Femur (tissue), 1 donor: ENCODE results near the gene NRGN.

Source experiments
- DNase-seq: peaks from one replicate; pipeline ENCODE4 v3.0.0-alpha.2; 2017

Gene NRGN

DNA sequence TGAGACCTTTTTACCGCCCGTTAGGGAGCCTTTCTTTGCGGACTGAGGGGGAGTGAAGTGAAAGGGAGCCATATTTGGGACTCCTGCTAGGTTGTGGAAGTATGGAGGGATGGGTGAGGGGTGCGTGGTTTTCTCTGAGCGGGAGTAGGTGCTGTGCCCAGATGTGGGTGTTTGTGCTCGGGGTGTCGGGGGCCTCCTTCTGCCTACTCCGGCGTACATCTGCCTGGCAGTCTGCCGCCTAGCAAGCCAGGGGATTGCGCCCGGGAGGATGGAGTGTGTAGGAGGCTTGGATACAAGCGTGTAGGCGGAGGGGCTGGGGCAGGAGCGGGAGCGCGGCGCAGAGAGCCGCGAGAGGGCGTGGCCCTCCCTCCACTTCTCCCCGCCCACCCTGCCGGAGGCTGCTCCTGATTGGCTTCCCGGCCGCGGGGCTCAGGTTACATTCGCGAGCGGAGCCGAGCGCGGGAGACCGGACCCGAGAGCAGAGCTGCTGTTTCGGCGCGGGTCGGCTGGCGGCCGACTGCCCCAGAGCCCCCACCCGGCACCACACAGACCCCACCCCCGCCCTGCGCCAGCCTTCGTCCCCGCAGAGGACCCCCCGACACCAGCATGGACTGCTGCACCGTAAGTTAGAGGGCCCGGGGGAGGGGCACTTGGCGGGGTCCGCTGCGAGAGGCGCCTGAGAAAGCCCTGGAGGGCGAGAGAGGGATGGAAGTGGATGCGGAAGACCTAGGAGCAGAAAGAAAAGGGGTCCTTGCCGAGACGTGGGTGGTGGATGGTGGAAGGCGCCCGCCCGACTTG, at the start of gene NRGN:
Gene NRGN, plus strand, starts transcription at position 464 of the 798 bp plus-strand sequence. Its CDS starts 143 bp downstream, at position 607.
- peak; percentile 95 for DNase-seq

DNA sequence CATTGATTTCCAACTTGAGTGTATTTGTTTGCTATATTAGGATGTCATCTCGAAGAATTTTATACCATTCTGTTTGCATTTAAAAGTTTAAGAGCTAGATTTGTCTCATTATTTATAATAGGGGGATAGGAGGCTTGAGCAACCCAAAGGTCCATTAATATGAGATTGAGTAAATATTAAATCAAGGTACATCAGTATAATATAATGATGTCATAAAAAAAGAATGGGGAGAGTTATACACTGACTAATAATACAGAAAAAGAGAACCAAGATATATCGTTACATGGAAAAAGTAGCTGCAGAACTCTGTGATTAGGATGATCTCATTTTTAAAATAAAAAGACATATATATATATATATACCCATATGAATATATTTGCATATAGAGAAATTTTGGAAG, 46.6 kb upstream of the NRGN start:
- DNase-seq: no peak

DNA sequence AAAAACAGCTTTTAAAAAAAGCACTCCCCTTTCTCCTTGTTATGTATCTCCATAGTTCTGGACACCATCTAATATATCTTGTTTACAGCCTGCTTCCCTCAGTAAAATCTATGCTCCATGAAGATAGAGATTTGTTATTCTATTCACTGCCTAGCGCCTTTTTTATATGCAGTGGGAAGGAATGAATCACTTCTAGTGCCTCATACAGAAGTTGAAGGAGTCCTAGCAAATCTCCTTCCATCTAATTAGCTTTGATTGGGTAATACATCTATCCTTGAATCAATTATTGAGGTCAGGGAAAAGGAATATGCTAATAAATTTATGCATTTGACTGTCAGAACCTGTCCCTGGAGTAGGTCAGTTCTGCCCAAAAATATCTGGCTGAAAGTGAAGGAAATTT, 40.2 kb upstream of the NRGN start:
- DNase-seq: no peak

DNA sequence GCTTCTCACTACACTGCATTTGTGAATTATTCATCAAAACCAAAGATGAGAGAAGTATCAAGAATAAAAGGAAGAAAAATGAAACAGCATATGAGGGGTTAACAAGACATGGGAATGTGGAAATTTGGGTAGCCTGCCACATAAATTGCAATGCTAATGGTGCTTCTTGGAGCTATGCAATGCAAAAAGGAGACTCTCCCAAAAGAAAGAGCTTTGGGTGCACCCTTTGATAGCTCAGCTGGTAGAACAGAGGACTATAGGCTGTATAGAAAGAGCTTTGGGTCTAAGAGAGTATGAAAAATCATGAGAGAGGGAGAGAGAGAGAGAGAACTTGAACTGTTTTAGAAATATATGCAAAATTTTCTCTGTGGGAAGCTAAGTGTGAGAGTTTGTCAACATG, 39.7 kb upstream of the NRGN start:
- no peak for DNase-seq

DNA sequence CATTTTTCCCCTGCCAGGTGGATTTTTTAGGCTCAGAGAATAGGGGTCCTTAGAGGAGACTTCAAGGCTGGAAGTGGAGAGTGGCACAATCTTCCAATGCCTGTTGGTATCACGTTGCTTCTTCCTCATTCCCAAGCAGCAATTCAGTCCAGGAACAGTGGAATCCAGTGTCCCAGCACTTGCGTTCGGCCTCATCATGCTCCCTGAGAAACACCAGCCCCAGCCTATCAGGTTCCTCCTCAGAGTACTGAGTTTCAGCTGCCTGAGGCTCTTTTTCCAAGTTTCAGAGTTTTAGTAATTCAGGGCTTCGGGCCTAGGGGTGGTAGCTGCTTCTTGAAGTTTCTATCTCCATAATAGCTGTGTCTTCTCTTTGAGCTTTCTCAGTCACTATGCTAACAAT, 31.9 kb upstream of the NRGN start:
- no peak for DNase-seq

DNA sequence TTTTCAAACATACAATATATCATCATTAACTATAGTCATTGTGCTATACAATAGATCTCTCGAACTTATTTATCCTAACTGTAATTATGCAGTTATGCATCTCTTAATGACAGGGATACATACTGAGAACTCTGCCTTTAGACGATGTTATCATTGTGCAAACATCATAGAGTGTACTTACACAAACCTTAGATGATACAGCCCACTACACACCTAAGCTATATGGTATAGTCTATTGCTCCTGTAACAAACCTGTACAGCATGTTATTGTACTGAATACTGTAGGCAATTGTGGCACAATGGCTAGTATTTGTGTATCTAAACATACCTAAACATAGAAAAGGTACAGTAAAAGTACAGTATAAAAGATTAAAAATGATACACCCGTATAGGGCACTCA, 27.4 kb upstream of the NRGN start:
- no peak for DNase-seq

DNA sequence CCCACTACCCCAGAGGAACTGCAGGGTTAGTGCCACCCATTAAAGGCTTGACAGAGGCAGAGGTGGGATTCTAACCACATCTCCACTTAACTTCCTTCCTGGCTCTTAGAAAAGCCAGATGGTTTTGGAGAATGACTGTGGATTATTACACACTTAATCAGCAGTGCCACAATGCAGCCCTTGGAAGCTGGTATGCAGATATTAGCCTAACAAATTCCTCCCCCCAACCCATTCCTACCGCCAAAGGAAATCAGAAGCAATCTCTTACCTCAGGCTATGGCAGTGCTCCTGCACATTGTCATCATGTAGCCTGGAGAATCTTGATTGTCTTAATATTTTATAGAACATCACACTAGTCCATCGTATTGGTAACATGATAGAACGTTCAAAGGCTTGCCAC, 23.2 kb upstream of the NRGN start:
- DNase-seq: no peak

DNA sequence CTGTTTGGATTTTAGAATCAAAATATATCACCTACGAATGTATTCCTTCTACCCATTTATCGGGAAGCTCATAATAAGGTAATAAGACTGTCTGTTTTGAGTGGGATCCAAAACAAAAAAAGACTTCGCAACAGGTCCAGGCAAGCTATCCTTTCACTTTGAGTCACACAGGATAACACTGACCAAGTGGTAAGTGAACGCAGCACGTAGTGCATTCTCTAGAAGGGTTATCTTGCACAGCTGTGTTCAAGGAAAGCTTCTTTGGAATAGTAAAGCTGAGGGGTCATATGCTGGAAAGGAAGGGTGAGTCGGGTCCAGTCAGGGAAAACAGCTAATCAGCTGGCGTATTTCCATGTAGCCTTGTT, 22.3 kb upstream of the NRGN start:
- DNase-seq: no peak

DNA sequence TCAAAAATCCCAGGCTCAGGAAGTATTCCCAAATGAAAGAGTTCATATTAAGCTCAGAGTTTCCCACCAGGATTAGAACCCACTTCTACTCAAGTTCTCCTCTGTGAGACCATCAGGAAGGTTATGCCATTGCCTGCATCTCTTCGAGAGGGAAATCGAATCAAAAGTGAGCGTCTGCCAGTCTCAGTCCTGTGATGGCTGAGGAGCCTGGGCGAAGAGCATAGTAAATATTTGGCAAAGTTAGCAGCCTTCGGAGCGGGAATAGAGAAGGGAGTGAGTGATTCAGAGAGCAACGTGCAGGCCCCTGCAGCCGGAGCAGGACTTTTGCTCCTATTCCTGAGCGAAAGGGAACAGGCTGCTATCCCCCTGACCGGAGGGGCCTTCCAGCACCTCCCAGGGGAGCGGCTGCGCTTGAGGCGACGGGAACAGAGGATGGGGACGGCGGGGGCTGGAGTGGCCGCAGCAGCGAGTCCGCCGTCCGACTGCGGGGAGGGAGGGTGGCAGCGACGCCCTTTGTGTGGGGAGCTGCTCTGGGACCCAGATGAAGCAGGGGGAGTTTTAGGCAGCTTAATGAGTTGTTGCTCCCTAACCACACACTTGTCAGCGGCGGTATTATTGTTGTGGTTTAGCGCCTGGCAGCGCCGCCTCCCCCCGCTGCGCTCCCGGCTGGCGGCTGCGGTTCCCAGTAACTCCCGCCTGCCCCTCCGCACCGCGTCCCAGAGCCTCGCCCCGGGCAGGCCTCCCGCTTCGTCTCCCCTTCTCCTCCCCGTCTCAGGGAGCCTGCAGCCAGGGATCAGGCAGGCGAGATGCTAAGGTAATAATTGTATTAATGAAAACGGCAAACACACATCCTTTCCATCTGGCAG, 21.7 kb upstream of the NRGN start:
- peak; percentile 26 for DNase-seq

DNA sequence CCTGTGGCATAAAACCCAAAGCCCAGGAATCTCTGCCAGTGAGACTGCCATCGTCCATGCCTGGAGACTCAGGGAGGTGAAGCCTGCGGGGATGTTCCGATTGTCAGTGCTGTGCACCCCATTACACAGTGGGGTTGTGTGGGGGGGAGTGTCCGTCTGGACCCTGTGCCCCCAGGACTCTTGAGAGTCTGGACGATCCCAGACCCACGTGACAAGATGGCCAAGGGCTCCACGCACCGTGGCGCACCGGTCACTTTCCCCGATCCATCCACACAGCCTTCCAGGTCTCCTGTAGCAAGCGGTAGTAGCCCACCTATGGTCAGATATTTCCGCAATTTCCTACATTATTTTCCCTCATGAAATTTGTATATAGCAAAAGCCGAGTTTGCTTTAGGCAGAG, 20.9 kb upstream of the NRGN start:
- DNase-seq: no peak

DNA sequence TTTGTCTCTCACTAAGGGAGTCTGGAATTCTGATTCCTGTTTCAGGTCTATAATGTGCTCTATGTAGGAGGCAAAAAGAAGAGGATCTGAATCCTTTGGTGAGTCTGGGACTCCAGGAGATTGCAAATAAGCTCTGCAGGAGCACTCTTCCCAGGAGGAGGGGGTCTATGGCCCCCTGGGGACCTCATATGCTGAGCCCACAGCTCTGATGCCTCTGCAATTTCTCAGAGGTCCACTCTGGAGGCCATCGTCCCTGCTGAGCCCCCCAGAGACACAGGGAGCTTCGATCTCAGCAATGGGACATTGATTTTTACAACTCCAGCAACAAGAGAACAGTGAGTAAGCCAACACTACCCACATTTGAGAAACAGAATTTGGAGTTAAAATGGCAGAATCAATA, 20.2 kb upstream of the NRGN start:
- DNase-seq: no peak

DNA sequence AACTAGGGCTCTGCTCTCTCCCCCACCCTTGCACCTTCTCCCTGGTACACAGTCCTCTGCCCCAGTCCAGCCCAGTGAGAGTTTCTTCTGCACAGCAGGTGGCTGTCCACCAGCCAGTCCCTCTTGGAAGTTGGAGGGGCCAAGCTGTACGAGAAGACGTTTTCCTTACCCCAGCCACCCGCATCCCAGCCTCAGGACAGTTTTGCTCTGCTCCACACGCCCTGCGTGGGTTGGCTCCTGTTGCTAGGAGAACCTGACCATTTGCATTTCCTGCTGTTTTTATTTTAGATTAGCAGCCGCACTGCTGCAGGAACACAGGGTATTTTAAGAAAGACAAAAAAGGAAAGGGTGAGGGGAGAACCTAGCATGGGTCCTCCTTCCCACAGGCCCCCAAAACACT, 17.6 kb upstream of the NRGN start:
- DNase-seq: no peak

DNA sequence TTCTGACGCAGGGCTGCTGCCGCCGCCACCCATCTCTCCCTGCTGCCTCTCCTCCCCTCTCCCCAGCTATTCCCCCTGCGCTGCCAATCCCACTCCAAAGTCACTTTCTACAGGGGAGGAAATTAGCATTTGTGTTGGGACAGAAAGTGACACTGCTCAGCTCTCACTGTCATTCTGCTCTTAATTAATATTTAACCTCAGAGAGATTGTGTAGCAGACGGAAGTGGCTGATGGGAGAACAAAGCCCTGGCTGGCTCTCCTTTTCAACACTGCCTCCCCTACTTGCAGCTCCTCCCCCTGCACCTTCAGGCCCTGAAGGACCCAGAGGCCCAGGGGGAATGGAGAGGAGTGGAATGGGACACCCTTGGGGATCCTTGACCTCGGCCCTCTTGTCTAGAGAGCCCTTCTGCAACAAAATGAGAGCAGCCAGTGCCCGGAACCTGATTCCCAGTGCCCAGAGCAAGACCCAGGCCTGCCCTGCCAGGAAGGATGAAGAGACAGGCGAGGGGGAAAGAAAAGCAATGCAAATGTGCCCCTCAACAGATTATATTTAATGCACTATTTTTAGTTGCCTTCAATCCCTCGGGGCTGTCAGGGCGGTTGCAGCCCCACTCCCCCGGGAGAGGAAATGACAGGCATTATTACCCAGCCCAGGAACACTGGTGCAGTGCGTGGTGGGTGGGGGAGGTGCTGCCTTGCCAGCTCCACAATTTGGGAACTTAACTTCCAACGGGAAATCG, 14.6 kb upstream of the NRGN start:
- DNase-seq: peak; percentile 22

DNA sequence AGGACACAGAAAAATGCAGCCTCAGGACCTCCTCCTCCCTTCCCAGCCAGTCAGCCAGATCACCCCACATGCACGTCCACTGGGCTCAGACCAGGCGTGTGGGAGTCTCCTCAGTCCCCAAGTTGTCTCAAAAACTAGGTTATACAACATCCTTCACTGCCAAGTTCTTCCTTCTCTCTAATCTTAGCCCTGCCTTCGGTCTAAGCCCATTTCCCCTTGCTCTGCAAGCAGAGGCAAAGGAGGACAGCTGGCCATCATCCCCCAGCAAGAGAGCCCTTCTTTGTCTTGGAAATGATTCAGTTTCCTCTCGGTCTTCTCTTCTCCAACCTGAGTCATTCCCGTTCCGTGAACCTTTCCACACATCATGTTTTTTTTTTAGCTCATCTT, 14.0 kb upstream of the NRGN start:
- no peak for DNase-seq

DNA sequence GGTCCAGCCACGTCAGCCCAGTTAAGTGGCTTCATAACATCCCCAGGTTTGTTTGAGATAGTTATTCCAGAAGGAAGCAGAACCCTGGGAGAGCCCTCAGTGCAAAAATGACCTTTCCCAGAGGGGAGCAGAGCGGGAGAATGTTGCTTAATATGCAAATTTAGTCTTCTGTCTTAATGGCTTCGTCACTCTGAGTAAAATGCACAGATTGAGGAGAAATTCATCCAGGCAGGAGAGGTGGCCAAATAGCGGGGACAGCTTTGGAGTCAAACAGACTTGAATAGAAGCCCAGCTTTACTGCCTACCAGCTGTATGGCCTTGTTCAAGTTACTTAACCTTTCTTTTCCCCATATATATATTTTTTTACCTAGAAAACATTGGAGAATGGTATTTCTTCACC, 12.3 kb upstream of the NRGN start:
- no peak for DNase-seq

DNA sequence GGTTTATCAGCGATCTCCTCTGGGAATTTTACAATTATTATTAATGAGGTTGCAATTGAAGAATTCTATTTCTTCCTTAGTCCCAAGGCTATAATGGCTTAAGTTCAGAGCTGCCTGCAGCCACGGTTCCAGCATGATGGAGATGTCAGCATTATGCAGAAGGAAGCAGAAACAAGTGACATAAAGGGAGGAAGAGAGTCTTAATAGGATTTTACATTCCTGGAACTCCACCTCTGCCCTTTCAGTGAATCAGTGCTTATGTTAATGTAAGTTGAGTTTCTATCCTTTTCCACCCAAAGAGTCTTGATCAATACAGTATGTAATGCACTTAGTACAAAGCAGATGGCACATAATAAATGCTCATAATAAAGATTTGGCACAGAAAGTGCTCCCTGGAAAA, 11.6 kb upstream of the NRGN start:
- DNase-seq: no peak

DNA sequence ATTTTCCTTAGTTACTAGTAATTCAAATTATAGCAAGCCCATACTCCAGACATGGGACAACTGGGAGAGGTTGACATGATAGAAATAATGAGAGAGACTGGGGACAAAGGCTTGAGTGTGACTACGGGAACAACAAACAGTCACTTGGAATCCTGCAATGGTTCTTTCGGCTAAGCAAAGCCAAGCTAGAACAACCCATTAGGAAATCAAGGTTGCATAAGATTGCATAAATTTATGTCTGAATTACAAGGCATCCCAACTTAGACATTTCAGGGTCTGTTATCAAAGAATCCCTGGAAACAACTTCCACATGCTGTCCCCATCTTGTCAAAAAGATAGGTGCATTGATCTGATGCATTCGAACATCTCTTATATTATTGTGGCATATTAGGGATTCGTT, 10.2 kb upstream of the NRGN start:
- no peak for DNase-seq

DNA sequence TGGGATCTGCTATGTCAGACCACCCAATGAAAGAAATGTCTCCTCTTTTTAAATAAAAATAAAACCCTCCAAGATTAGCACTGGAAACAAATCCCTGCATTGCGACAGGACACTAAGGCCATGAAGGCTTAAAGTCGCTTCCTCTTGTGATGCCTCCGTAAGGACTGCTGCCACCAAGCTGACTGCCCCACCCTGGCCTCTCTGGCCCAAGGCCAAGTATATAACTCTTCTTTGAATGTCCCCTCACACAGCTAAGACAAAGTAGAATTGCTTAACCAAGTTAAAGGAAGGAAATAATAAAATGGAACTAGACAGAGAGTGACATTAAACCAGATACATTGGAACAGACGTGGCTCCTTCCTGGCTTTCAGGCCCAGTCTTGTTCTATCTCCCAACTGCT, 7.5 kb upstream of the NRGN start:
- no peak for DNase-seq

DNA sequence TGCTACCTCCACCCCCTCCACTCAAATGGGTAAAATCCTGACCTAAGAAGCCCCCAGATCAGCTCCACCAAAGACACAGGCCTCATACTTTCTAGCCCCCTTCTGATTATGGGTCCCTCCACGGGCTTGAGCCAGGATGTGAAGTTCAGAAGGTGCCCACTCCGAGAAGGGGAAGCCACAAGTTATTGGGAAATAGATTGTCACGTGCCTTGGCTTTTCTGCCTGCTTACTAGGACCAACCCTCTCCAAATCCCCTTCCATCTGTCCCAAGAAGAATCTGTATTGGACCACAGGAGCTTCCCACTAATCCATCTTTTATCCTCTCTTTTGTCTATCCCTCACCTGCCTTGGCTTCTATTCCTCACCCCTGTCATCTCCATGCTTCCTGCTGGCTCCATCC, 3.0 kb upstream of the NRGN start:
- no peak for DNase-seq

DNA sequence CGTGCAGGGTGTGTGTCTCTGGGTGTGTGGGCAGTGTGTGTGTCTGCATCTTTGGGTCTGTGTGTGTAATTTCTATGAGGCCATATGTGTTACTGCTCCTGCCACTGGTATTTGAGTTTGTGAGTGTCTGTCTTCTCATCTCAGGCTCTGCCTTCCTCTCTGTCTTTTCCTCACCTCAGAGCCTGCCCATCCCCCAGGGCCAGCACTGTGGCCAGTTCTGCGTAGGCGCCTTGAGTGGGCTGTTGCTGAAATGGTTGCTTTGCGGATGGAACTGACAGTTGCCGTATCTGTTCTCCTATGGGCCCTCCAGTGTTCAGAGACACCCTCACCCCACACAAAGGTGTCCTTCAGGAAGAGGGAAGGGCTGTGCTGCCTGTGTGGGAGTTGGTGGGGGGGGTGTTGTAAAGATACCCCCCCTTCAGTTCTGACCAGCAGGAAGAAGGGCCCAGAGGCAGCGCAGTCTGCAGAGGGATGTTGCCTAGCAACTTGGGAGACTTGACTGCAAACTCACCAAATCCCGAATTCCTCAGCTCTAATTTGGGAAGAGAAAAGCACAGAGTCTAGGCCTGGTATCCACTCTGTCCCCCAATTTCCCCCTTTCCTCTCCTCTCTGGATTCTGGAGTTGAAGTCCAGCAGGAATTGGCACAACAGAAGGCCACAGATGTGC, 2.0 kb upstream of the NRGN start:
- DNase-seq: no peak

DNA sequence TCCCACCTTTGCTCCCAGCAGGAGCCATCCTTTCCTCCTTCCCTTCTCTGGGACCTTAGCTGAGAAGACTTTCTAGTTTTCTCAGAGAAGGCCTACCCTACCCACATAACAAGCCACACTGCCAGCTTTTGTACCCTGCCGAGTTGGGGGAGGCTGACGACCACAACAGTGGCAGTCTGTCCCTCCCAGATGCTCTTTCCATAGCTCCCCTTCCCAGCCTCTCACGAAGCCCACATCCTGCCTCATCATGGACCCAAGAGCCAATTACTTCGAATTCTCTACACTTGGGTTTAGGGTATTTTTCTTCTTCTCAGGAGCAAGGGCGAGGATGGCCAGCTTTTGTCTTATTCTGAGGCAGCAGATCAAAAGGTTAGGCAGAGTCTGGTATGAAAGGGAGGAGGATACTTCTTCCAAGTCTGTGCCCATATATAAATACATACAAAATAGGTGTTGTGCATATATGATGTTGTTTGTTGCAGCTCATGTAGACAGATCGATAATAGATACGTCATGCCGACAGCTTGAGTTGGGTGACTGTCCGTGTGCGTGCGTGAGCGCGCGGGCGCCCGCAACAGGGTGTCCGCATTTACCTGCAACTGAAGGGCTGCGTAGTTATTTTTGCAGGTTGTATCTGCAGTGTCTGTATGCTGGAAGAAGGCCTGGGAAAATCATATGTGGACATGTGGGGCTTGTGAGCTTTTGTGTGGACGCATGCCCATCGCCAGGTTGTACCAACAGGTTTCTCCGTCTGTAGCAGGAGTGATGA, 846 bp upstream of the NRGN start:
- no peak for DNase-seq

DNA sequence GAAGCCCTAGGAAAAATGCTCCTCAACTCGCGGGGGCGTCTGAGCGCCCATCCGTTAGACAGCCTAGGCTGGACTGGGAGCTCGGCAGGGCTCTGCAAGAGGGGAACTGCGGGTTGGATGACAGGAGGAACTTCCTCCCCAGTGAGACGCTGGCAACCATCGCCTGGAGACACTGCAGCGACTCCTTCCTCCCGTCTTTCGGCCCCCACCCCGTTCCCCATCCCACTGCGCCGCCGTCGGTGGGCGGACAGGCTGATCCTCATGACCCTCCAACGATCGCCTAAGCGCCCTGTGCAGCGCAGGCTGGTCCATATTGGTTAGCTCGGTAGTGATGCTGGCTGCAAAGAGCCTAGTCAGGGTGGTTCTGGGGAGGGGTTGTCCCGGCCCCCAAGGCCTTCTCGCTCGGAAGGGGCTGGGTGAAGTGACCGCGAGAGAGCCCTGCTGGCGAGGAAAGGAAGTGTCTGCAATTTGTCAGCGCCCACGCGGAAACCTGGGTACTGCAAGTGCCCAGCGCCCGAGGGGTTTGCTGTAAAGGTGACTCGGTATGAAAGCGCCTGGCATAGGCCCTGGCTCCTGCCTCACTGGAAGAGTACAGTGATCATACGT, 638 bp downstream of the NRGN start:
- DNase-seq: no peak
